Coronary artery (tissue), 2 donors: ENCODE measurements around the gene ARHGEF19.
A peak's percentile ranks its signal among the peaks of the same experiment; 100 is the strongest.
"Not testable (repeated sequence)": the region's sequence is repeated elsewhere in the genome, so short reads cannot be mapped to it uniquely, and the experiment has no call there.

Experiments used
- DNase-seq: peaks from one replicate; pipeline ENCODE4 v3.0.0-alpha.2; 2017; ENCODE audit warnings: low spot score
- H3K27ac ChIP-seq, 2 donors: fragments of 200-600 bp; sonication (generic); one replicate each; pipeline ENCODE4 v1.5.1; 2016 to 2019
- H3K4me3 ChIP-seq: fragments of 200-600 bp; sonication (generic); 2 replicates; pipeline ENCODE4 v1.5.1; 2016; ENCODE audit warnings: mild to moderate bottlenecking, moderate library complexity
- TF ChIP-seq, protein P1 (sequence below): fragments of 200-600 bp; sonication (generic); IDR thresholded peaks from one replicate; pipeline ENCODE4 v1.5.1; 2019; ENCODE audit warnings: antibody characterized with exemption

ARHGEF19 gene

DNA sequence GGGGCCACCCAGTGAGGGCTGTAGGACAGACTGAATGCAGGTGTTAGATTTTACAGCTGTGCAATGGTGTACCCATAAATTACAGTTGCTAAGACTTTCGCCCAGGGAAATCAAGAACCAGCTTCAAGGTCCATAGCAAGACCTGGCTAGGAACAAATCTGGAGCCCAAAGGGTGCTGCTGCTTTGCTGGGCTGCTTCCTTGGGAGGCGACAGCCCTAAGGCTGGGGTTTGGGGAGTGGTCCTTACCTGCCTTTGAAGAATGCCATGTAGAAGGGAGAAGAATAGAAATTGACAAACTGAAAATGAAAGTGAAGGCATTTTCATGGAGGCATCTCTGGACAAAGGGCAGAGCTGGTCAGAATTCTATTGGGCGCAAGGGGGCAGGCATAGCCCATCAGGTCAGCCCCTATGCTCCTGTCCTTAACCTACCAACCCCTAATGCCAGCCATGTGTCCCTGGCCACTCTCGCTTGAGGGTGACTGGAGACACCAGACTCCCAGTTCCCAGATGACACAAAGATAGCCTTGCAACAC lies 7.6 kb upstream of the ARHGEF19 start:
- TF ChIP-seq, protein P1, sequence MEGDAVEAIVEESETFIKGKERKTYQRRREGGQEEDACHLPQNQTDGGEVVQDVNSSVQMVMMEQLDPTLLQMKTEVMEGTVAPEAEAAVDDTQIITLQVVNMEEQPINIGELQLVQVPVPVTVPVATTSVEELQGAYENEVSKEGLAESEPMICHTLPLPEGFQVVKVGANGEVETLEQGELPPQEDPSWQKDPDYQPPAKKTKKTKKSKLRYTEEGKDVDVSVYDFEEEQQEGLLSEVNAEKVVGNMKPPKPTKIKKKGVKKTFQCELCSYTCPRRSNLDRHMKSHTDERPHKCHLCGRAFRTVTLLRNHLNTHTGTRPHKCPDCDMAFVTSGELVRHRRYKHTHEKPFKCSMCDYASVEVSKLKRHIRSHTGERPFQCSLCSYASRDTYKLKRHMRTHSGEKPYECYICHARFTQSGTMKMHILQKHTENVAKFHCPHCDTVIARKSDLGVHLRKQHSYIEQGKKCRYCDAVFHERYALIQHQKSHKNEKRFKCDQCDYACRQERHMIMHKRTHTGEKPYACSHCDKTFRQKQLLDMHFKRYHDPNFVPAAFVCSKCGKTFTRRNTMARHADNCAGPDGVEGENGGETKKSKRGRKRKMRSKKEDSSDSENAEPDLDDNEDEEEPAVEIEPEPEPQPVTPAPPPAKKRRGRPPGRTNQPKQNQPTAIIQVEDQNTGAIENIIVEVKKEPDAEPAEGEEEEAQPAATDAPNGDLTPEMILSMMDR = no peak
- no peak overlapping the region for H3K27ac ChIP-seq

DNA sequence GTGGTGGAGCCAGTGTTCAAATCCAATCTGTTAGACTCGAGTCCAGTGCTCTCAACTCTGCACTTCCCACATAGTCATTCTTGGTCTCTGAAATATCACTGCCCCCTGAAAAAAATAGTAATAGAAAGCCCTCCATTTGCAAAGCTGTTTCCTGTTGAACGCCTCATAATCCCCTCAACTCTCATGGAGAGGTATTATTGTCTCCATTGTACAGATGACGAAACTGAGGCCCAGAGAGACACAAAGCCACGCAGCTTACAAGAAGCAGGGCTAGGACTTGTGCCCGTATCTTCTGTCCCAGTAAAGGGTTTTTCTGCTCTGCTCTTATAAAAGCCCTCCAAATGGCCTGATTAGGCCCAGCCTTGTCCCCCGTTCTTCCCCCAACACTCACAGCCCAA lies 6.2 kb upstream of the ARHGEF19 start:
- H3K27ac ChIP-seq = no peak overlapping the region
- DNase-seq = no peak
- no peak overlapping the region for H3K4me3 ChIP-seq
- TF ChIP-seq, protein P1 = no peak

More for the DNA sequence above, 7.6 kb upstream of the ARHGEF19 start:
- H3K4me3 ChIP-seq = no peak overlapping the region
- DNase-seq = no peak

DNA sequence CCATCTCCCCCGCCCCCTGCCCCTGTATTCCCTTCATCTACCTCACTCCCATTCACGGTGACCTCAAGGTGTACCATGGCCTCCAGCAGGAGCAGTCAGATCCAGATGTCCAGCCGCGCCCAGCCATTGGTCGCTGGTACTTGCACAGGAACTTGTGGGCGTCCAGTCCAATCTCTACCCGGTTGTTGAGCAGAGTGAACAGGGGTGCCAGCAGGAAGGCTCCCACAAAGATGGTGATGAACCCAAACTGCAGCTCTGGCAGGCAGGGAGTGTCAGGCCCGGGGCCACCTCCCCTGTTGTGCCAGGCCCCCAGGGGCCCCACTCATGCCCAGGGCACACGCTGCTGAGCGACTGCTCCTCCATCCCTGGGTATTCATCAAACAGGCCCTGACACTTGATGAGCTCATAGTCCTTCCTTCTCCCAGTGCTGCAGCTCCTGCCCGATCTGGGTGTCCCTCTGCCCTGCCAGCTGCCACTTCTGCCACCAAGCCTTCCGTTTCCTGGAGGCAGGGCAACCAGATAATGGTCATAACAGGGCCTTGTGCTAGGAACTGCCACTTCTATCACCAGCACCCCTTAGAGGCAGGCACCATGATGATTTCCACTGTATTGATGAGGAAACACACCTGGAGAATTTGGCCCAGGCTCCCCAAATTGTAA lies 5.7 kb upstream of the ARHGEF19 start:
- Histone ChIP-seq H3K4me3 (no peak overlapping the region), H3K27ac (peak overlapping the region in 1 of 2 donors; percentile 55)
- DNase-seq = no peak
- TF ChIP-seq, protein P1 = no peak

DNA sequence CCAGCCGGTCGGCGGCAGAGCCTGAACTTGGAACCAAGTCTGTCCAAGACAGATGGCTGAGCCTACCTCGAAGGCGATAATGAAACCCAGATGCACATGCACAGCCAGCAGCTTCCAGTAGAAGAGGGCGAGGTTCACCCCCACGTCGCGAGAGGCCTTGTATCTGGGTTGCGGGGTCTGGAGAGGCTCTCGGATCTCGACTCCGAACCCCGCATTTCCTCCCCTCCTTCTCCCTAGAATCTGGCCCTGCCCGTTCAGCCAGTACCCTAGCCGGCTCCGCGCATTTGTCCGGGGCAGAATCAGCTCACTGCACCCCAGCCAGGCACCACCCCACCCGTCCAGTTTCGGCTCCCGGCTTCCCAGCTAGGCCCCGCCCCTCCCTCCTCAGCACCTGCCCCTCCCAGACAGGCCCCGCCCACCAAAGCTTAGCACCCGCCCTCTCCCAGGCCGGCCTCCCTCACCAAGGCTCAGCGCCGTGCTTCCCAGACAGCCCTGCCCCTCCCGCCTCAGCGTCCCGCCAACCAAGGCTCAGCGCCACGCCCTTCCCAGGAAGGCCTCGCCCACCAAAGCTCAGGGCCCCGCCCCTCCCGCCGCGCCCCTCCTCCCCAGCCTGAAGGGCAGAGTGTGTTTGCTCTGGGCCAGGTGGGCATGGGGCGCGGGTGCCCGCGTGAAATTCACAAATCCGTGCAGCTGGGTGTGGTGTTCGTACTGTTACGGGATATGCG lies 4.8 kb upstream of the ARHGEF19 start:
- TF ChIP-seq, protein P1 = no peak
- peak overlapping the region; percentile 77 for H3K4me3 ChIP-seq
- peak; percentile 99 for DNase-seq
- peak overlapping the region in 1 of 2 donors; percentile 80 for H3K27ac ChIP-seq

DNA sequence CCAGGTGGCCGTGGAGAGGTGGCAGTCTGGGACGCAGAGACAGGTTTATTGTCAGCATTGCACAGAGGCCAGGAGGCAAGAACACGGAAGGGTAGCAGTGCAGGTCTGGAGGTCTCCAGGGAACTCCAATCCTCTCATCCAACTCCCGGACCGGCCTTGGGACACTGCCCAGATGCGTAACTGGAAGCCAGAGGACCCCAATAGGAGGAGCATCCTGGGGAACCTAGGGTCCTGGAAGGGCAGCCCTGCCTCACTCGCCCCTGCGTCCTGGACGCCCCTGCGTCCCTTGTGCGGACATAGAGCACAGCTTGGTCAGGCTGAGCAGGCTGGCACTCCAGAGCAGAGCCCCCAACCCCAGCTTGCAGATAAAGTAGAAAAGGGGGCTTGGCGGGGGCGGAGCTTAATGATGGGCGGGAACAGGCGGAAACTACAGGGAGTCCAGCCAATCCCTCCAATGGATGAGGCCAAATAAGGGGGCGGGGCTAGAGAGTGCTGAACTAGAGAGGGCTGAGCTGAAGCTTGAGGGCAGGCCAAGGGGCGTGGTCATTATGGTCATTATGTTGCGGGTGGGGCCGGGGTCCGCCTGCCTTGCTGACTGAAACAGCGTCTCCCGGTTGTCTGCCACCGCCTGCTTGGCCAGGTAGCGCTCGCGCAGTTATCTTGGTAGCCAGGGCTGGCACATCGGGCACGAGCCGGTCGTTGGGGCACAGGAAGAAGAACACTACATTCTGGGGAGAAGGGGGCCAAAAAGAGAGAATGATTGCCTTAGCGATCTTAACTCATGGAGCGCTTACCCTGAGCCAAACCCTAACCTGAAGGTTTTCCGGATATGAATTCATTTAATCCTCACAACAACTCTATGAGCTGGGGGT lies 3.7 kb upstream of the ARHGEF19 start:
- Histone ChIP-seq H3K27ac (peak overlapping the region in 1 of 2 donors; percentile 80), H3K4me3 (peak overlapping the region; percentile 77)
- TF ChIP-seq, protein P1 = no peak
- DNase-seq = peak; percentile 87

DNA sequence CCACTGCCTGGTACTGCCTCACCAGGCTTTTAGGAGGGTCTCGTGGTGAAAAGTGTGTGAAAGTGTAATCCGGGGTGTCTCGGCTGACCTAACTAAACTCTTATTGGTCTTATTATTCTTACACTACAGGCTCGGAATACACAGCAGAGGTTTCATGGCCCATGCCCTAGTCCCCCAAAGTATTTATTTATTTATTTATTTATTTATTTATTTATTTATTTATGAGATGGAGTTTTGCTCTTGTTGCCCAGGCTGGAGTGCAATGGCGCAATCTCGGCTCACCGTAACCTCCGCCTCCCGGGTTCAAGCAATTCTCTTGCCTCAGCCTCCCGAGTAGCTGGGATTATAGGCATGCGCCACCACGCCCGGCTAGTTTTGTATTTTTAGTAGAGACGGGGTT lies 2.8 kb upstream of the ARHGEF19 start:
- not testable (repeated sequence) for H3K27ac ChIP-seq, DNase-seq, H3K4me3 ChIP-seq

DNA sequence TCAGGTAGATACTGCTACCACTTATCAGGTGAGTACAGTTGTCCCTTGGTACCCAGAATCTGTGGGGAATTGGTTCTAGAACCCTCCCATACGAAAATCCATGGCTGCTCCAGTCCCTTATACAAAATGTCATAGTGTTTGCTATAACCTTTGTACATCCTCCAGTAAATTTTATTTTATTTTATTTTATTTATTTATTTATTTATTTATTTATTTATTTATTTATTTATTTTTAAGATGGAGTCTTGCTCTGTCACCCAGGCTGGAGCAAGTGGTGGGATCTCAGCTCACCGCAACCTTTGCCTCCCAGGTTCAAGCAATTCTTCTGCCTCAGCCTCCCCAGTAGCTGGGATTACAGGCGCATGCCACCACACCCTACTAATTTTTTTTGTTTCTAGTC lies 1.1 kb upstream of the ARHGEF19 start:
- not testable (repeated sequence) for DNase-seq

More for the DNA sequence above, 1.1 kb upstream of the ARHGEF19 start:
- H3K4me3 ChIP-seq, H3K27ac ChIP-seq: not testable (repeated sequence)
